ENCODE measurements around the gene TOP1.

TOP1 gene

GRCh38 chr20:41168281-41169161 is 139.9 kb downstream of the TOP1 start:
- TF ChIP-seq CTCF (IDR thresholded peaks at IDR 0.05; ENCODE audit: extremely low read depth, insufficient read depth, missing control alignments) = no peak
- in situ Hi-C loops (cut with MboI; ENCODE audit: low pct_unique_long_range_greater_than_20kb, low sequenced_read_pairs, unreplicated experiment) = no loop called here
- no peak for DNase-seq (ENCODE audit: low spot score)

DNA sequence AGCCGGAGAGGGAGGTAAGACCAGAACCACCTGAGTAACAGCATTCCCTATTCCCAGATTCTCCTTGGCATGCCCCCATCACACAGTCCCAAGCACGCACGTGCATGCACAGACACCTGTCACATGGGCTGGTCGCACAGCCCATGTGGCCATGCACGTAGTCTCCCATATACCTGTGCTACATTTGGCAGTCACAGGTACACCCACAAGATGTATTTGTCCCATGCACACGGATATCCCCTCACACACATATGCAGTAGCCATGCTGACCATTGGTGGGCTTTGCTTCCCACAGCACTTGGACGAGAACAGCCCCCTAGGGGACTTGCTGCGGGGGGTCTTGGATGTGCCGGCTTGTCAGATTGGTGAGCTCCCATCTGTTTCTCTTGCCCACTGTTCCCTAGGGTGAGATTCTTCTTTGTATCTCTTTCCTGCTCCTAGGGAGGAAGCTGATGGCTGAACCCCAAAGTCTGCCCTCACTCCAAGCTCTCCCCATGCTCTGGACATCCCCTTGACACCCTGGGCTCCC is 140.6 kb downstream of the TOP1 start:
- no peak for TF ChIP-seq CTCF (IDR thresholded peaks at IDR 0.05; ENCODE audit: extremely low read depth, insufficient read depth, missing control alignments)
- in situ Hi-C loops (cut with MboI; ENCODE audit: low pct_unique_long_range_greater_than_20kb, low sequenced_read_pairs, unreplicated experiment) = no loop called here
- DNase-seq (ENCODE audit: low spot score) = no peak

- no peak for DNase-seq (ENCODE audit: low spot score)
- no peak for TF ChIP-seq CTCF (IDR thresholded peaks at IDR 0.05; ENCODE audit: extremely low read depth, insufficient read depth, missing control alignments)
- in situ Hi-C loops (cut with MboI; ENCODE audit: low pct_unique_long_range_greater_than_20kb, low sequenced_read_pairs, unreplicated experiment) = no loop called here
Observed at GRCh38 chr20:41169791-41170351, 141.2 kb downstream of the TOP1 start.

DNA sequence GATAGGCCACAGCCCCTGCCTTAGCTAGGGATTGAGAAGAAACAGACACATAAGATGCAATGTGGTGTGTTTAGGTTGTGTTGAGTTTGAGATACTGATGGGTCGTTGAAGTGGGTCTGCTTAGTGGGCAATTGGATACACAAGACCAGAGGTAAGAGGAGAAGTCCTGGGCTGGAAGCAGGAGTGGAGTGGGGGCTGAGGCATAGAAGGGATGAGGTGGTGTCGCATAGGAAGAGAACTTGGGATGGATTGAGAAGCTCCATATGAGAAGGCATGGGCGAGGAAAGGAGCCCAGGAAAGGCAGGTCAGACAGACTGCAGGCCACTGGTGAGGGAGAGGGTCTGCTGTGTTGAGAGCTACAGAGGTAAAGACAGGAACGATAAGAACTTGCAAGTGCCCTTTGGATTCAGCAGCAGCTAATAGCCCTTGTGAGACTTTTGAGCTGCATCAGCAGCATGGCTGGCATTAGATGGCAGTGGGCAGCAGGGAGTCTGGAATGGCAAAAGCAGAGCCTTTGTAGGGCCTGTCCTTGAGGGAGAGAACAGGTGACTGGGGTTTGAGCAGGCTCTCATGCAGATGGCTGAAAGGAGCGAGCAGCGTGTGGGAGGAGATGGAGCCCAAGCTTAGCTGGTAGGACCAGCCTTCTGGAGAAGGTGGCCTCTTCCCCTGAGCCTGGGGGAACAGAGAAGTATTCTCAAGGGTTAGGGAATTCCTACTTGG is 141.9 kb downstream of the TOP1 start:
- in situ Hi-C loops (cut with MboI; ENCODE audit: low pct_unique_long_range_greater_than_20kb, low sequenced_read_pairs, unreplicated experiment) = no loop called here
- DNase-seq (ENCODE audit: low spot score) = no peak
- TF ChIP-seq CTCF (IDR thresholded peaks at IDR 0.05; ENCODE audit: extremely low read depth, insufficient read depth, missing control alignments) = no peak

DNA sequence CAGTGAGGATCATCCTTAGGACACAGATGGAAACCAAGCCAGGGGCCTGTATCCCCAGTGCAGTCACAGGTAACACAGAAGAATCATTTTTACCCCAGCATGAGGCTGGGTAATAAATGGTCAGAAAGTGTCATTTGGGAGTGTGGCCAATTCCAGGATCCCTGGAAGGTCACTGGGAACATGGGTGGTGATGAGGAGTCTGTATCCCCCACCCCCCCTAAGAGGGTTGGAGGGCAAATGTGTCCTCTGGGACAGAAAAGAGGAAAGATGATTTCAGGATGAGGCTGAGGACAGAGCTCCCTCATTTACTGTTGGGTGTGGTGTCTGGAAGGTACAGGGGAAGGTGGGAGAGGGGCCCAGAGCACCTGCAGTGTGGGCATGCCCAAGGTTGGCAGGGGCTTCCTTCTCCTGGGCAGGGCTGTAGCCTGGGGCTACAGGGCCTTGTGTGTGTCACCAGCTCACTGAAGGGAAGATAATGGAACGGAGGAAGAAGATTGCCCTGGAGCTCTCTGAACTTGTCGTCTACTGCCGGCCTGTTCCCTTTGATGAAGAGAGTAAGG is 143.2 kb downstream of the TOP1 start:
- in situ Hi-C loops (cut with MboI; ENCODE audit: low pct_unique_long_range_greater_than_20kb, low sequenced_read_pairs, unreplicated experiment) = no loop called here
- no peak for TF ChIP-seq CTCF (IDR thresholded peaks at IDR 0.05; ENCODE audit: extremely low read depth, insufficient read depth, missing control alignments)
- DNase-seq (ENCODE audit: low spot score) = no peak
